HG02763 (cell line): ENCODE measurements around the gene UGT1A7.

ENCODE experiments used
- ATAC-seq: cut with Tn5 transposase; IDR thresholded peaks from one replicate; pipeline ENCODE4 v1.9.1; 2021; ENCODE audit warnings: mild to moderate bottlenecking, moderate library complexity; ENCODE audit not compliant: unreplicated experiment

Gene UGT1A7

DNA sequence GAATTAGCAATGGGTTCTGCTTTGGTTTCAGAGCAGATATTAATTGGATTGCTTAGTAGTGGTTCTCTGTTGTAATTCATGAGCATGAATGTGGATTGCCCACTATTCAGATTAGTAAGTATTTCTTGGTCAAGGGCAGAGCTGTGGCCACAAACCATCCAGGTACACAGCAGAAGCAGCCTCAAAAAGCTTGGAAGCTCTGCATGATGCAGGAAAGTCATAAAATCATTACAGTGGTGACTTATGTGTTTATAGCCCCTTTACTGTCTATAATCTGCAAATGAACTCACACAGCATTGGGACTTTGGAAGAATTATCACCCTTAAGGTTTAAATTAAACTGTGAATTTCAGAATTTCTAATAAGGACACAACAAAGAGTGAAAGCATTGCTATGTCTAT is 76.4 kb downstream of the UGT1A7 start:
- ATAC-seq, result no peak

- no peak for ATAC-seq
Measured at GRCh38 chr2:233758849-233759248, 77.1 kb downstream of the UGT1A7 start.

GRCh38 chr2:233760043-233760442 is 78.3 kb downstream of the UGT1A7 start, which contains the start of gene UGT1A1:
Gene UGT1A1, plus strand, starts transcription at chr2:233760270. Its CDS starts 18 bp downstream, at chr2:233760288.
- no peak for ATAC-seq

DNA sequence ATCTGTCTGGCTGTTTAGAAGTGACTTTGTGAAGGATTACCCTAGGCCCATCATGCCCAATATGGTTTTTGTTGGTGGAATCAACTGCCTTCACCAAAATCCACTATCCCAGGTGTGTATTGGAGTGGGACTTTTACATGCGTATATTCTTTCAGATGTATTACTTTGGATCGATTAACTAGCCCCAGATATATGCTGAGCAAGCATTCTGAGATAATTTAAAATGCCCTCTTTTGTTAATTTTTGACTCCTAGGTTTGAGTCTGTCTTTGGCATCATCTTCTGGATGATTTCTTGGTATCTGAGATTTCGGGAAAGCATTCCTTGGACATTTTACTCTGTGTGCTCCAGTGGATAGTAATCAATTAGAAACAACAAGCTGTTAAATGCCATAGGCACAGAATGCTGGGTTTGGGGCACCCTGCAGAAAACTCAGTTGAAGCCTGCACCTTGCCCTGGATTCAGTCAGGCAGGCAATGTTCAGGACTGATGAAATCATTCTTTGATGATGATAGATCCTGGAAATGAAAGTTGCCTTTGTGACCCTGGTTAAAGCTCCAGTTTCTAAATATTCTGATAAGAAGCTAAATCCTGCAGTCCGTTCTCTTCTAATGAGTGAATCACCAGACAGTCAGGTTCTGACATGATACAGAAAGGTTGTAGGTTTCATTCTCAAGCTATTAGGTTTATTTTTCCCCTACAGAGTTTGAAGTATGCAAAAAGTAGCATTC is 79.5 kb downstream of the UGT1A7 start:
- ATAC-seq, result no peak

- no peak for ATAC-seq
Measured at GRCh38 chr2:233764264-233764663, 82.6 kb downstream of the UGT1A7 start.

DNA sequence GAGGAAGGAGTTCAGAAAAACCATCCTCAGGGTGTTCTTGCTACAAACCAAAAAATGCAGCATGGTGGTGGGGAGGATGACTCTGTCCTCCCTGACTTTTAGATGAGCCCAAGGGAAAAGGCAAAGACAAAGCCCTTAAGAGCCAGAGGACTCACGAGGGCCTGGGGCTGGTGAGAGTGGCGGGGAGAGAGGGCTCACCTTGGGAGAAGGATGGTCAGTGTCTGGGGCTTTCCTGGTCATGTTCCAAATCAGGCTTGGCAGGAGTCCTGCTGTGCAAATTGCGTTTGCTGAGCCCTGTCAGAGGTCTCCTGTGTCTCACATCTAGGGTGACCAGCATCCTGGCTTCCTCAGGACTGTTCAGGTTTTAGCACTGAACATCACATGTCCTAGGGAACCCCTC is 83.1 kb downstream of the UGT1A7 start:
- ATAC-seq, result no peak

GRCh38 chr2:233766416-233766815 is 84.7 kb downstream of the UGT1A7 start:
- no peak for ATAC-seq

GRCh38 chr2:233768076-233768475 is 86.4 kb downstream of the UGT1A7 start:
- no peak for ATAC-seq

GRCh38 chr2:233769260-233769659 is 87.6 kb downstream of the UGT1A7 start:
- no peak for ATAC-seq

- no peak for ATAC-seq
Measured at GRCh38 chr2:233772153-233772552, 90.5 kb downstream of the UGT1A7 start.

- no peak for ATAC-seq
Measured at GRCh38 chr2:233772583-233772982, 90.9 kb downstream of the UGT1A7 start.

DNA sequence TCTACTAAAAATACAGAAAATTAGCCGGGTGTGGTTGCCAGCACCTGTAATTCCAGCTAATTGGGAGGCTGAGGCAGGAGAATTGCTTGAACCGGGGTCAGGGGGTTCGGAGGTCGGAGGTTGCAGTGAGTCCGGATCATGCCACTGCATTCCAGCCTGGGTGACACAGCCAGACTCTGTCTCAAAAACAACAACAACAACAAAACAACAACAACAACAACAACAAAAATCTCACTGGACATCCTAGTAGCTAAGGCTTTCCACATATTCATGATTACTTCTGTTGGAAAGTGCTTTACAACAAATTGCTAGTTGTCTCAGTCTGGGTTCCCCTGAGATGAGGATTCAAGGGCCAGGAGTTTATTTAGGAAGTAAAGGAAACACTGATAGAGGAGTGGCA is 92.2 kb downstream of the UGT1A7 start:
- no peak for ATAC-seq

GRCh38 chr2:233775414-233775813 is 93.7 kb downstream of the UGT1A7 start:
- no peak for ATAC-seq

DNA sequence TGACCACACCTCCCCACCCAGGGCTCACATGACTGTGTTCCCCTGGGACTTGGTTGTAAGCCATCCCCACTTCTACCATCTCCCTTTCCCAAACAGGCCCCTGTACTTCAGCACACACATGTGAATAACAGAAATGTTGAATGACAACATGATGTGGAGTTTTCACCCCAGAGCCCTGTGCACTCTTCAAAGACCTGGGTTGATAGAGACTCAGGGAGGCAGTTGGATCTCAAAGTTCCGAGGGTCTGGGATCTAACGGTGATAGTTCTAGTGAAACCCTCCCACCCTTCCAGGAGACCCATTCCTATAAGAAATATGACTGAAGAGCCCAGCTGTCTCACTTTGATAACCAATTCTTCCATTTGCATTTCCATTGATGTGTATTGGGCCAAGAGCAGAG is 96.3 kb downstream of the UGT1A7 start, which contains the start of gene MROH2A:
MROH2A (plus strand) TSS at position 301 of the 400 bp plus-strand sequence. CDS start 1,029 bp downstream, outside the sequence.
- no peak for ATAC-seq

- no peak for ATAC-seq
Measured at GRCh38 chr2:233779722-233780121, 98.0 kb downstream of the UGT1A7 start.

DNA sequence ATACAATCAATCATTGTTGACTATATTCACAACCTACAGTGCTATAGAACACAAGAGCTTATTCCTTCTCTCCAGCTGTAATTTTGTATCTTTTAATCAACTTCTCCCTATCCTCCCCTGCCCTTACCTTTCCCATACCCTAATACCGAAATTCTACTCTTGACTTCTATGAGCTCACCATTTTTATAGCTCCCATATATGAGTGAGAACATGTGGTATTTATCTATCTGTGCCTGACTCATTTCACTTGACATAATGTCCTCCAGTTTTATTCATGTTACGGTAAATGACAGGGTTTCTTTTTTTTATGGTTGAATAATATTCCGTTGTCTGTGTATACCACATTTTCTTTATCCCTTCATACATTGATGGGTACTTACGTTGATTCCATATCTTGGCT is 99.1 kb downstream of the UGT1A7 start:
- ATAC-seq, result no peak

DNA sequence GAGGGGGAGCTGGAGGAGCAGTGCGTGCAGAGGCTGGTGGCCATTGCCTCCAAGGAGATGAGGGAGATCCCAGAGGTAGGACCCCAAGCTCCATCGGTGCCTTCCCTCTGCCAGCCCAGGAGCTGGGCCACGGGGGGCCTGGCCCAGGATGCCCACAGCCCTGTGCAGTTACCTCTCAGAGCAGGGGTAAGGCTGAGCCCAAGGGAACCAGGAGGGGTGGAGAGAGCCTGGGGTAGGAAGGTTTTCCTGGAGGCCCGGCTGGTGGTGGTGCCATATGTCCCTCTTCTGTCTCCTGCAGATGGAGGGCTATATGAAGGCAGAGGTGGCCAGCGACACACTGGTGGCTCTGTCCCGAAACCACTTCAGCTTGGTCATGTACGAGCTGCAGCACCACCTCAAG is 107.9 kb downstream of the UGT1A7 start:
- no peak for ATAC-seq

GRCh38 chr2:233791151-233791882 is 109.6 kb downstream of the UGT1A7 start:
- ATAC-seq, result no peak

GRCh38 chr2:233791883-233792329 is 110.2 kb downstream of the UGT1A7 start:
- ATAC-seq, result no peak

DNA sequence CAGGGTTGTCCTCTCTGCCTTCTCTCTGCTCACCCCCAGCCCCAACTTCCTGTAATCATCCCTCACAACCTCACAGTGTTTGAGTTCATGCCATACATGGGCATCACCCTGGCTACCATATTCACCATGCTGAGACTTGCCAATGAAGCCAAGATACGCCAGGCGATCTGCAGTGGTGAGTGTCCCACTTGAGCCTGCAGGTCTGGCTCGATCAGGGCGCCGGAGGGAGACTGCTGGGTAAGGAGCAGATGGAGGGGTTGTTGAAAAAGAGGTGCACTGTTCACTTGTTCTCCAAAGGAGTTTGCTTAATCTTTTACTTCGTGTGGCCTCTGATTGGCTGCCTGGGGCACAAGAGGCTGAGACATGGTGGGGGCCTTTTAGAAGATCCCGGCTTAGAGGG is 111.0 kb downstream of the UGT1A7 start:
- no peak for ATAC-seq

DNA sequence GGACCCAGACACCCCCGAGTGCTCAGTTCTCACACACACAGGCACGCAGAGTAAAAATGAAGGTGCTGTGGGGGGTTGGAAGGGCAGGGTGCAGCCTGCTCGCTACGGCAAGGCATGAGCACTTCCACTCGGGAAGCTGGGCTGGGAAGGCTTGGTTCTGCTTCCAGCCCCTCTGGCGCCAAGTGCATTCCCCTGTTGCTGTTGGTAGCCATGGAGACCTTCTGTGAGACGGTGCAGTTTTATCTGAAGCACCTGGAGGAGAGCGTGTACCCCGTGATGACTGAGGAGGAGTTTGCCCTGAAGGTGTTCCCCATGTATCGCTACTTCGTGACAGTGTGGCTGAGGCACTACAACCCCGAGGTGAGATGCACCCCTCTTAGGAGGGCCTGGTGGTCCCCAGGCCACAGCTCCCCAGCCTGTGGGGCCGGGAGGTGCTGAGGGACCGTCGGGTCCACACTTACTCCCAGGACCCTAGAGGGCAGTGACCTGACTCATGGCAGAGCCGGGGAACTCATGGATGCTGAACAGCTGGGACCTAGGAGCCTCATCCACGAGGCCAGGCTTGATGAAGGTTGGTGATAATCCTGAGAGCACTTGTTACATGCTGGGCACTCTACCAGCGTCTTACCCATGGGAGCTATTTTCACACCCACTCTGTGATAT is 111.9 kb downstream of the UGT1A7 start:
- no peak for ATAC-seq
